Aorta (tissue), 5 donors: ENCODE data around the gene GRB14. TPM values are rescaled to one million over a fixed set of nuclear protein-coding genes. Genes with fewer than 3 reads are reported as not detected.

Experiments
- ATAC-seq: fragments of 200-7000 bp; cut with Tn5 transposase; one replicate; pipeline ENCODE4 v1.9.1; 2022; ENCODE audit warnings: moderate library complexity; ENCODE audit not compliant: low FRiP score
- DNase-seq, 2 donors: peaks; one replicate each; pipeline ENCODE4 v3.0.0-alpha.2; 2020
- H3K27ac ChIP-seq, 2 donors: one replicate each; pipeline ENCODE4 v1.5.1; 2013; ENCODE audit warnings: low read length in 2 of 2, mild to moderate bottlenecking in 2 of 2, moderate library complexity in 2 of 2, control low read depth in 1 of 2, inconsistent platforms in 1 of 2, low read depth in 1 of 2
- H3K27me3 ChIP-seq, 2 donors: one replicate each; pipeline ENCODE4 v1.6.1; 2013; ENCODE audit warnings: control low read depth in 1 of 2, low read length in 1 of 2, mild to moderate bottlenecking in 1 of 2, moderate library complexity in 1 of 2; ENCODE audit not compliant: insufficient read depth in 2 of 2, control insufficient read depth in 1 of 2
- H3K36me3 ChIP-seq, 2 donors: one replicate each; pipeline ENCODE4 v1.6.1; 2013; ENCODE audit warnings: control low read depth in 1 of 2, low read length in 1 of 2, mild to moderate bottlenecking in 1 of 2; ENCODE audit not compliant: insufficient read depth in 2 of 2, control insufficient read depth in 1 of 2
- H3K4me1 ChIP-seq, 2 donors: one replicate each; pipeline ENCODE4 v1.6.1; 2013; ENCODE audit warnings: low read length in 2 of 2, control low read depth in 1 of 2, mild to moderate bottlenecking in 1 of 2, moderate library complexity in 1 of 2; ENCODE audit not compliant: insufficient read depth in 2 of 2, control insufficient read depth in 1 of 2
- H3K4me3 ChIP-seq, 2 donors: one replicate each; pipeline ENCODE4 v1.5.1; 2013; ENCODE audit warnings: low read length in 2 of 2, control low read depth in 1 of 2, mild to moderate bottlenecking in 1 of 2
- H3K9me3 ChIP-seq: one replicate; pipeline ENCODE4 v1.6.1; 2013; ENCODE audit warnings: mild to moderate bottlenecking, low read length; ENCODE audit not compliant: control insufficient read depth
- WGBS, 2 donors: extraction: QIAGEN DNeasy Blood & Tissue Kit; methylation state at CpG; one replicate each; pipeline ENCODE4 v1.1.7; 2013; 5-methylcytosine and 5-hydroxymethylcytosine counted together
- intact Hi-C, 2 donors: fragments of 100-400 bp; cut with DNase I; formaldehyde crosslinking; loops; one replicate each; pipeline versions ENCODE4 v1.14.2 to v1.15.0; 2022
- polyA plus RNA-seq, 2 donors: library from polyadenylated mRNA; stranded (reverse); fragments of 200-250 nt; gene quantifications; one replicate each; pipeline ENCODE4 v1.2.3, GENCODE V29; 2013
- total RNA-seq, 2 donors: library from RNA; stranded (reverse); fragmentation: NEBNext Ultra II Directional; extraction: Animal tissue kit (Norgen Biotek cat#: 25700); gene quantifications; one replicate each; pipeline ENCODE4 v1.2.1, GENCODE V29; 2021
- donor health status: healthy with polysubstance abuse.
- donor health status: Bipolar disorder and iron deficiency.
- donor health status: DM: no; HTN: no; CAD: no.
- donor health status: DM: no; HTN: no; CAD: no.
- donor health status: DM: yes; HTN: yes; CAD: no.

The GRB14 gene
- total and polyA plus RNA-seq, 4 donors: 1.6 to 6.2 (median 4.2) TPM

- Histone ChIP-seq H3K9me3 (no peaks in the 10 kb centered on the region), H3K4me1 (no peaks in the 10 kb centered on the region), H3K36me3 (no peaks in the 10 kb centered on the region), H3K27me3 (peaks cover 0 to 3% of the 10 kb centered on the region in 2 donors), H3K4me3 (no peak overlapping the region), H3K27ac (no peak overlapping the region)
- WGBS, 2 donors: 66 to 69% methylated on average over 5 of the region's 5 CpGs
- intact Hi-C loops: no loop called here
- DNase-seq (no peak), ATAC-seq (no peak)
Observed at GRCh38 chr2:164453656-164454305, 167.5 kb downstream of the GRB14 start.

DNA sequence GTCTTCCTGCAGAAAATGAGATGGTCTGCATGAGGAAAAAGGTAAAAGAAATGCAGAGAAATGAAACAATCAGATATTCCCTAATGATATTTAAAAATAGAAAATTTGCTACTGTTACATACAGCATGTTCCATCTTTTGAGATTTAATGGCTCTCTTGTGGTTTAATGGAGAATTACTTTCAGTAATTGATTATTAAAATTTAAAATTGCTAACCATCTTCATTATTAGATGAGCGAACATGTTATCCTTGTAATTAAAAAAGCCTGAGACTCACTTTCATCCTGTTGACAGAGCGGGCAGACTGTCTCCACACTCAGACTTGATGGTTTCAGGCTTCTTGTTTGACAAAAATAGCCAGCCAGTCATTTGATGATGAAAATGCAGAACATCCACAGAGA is 171.0 kb downstream of the GRB14 start:
- intact Hi-C loops: no loop called here
- ATAC-seq (no peak), DNase-seq (no peak)
- no peaks in the 10 kb centered on the region for H3K4me1 ChIP-seq
- no peaks in the 10 kb centered on the region for H3K9me3 ChIP-seq
- WGBS, 2 donors: 96 to 98% methylated on average over 2 of the region's 2 CpGs
- no peaks in the 10 kb centered on the region for H3K36me3 ChIP-seq
- H3K27me3 ChIP-seq: peaks cover 0 to 3% of the 10 kb centered on the region in 2 donors
- H3K27ac ChIP-seq: no peak overlapping the region
- H3K4me3 ChIP-seq: no peak overlapping the region

- Histone ChIP-seq H3K27me3 (peaks cover 0 to 3% of the 10 kb centered on the region in 2 donors), H3K4me3 (no peak overlapping the region), H3K27ac (no peak overlapping the region), H3K4me1 (no peaks in the 10 kb centered on the region), H3K9me3 (no peaks in the 10 kb centered on the region), H3K36me3 (no peaks in the 10 kb centered on the region)
- intact Hi-C loops: no loop called here
- WGBS, 2 donors: 83 to 88% methylated on average over 5 of the region's 5 CpGs
- no peak for ATAC-seq
- no peak for DNase-seq
Observed at GRCh38 chr2:164449706-164450105, 171.6 kb downstream of the GRB14 start.

- intact Hi-C loops: no loop called here
- no peaks in the 10 kb centered on the region for H3K4me1 ChIP-seq
- H3K27ac ChIP-seq: no peak overlapping the region
- peaks cover 0 to 3% of the 10 kb centered on the region in 2 donors for H3K27me3 ChIP-seq
- H3K36me3 ChIP-seq: no peaks in the 10 kb centered on the region
- no peaks in the 10 kb centered on the region for H3K9me3 ChIP-seq
- WGBS, 2 donors: 87 to 89% methylated on average over 5 of the region's 5 CpGs
- H3K4me3 ChIP-seq: no peak overlapping the region
- ATAC-seq (no peak), DNase-seq (no peak)
Observed at GRCh38 chr2:164447660-164448059, 173.6 kb downstream of the GRB14 start.

Other genes starting within 250 kb of the GRB14 start
- 100 to 1,000 TPM in 1 of 2 donors, 10 to 100 TPM in 1; 63.5 to 101 TPM for gene COBLL1, start 220.3 kb upstream of the GRB14 start, total RNA-seq
- gene COBLL1, start 220.3 kb upstream of the GRB14 start, polyA plus RNA-seq: 10 to 100 TPM; 20.2 to 22.1 TPM